HG03045 (cell line): ENCODE results near the gene PROX1.

ENCODE experiments used
- ATAC-seq: cut with Tn5 transposase; IDR thresholded peaks from one replicate; pipeline ENCODE4 v1.9.1; 2021; ENCODE audit warnings: mild to moderate bottlenecking, moderate library complexity; ENCODE audit not compliant: unreplicated experiment

The PROX1 gene

DNA sequence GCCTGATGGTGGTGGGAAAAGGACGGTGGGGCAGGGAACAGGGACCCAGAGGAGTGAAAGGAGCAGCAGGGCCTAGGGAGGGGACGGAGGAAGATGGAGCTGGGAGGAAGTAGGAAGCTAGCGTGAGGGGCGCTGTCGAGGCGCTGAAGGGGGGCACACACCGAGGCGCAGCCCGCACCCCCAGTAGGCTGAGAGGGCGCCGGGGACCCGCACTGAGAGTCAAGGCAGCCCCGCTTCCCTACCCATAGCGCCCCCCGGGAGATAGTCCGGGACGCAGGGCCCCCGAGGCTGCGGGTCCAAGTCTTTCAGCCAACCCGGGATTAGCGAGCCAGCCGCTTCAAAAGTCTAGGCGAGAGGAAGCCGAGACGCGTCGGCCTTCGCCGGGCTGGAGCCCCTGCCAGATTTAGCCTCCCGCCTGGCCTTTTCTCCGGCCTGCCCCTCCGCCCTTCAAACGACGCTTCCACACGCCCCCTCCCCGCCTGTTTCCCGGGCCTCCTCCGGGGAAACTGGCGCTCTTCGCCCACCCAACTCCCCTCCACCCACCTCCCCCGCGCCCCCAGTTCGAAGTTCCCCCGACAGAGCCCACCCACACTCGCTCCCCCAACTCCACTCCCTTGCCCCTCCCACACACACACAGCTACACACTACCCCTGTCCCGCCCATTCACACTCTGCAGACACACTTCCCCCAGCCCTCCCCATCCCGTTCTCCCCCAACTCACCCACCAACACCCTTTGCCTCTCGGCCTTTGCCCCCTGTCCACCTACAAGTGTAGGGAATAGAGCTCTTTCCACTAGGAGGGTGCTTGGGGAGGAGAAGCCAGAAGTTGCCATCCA, 7.8 kb upstream of the PROX1 start:
- no peak for ATAC-seq

DNA sequence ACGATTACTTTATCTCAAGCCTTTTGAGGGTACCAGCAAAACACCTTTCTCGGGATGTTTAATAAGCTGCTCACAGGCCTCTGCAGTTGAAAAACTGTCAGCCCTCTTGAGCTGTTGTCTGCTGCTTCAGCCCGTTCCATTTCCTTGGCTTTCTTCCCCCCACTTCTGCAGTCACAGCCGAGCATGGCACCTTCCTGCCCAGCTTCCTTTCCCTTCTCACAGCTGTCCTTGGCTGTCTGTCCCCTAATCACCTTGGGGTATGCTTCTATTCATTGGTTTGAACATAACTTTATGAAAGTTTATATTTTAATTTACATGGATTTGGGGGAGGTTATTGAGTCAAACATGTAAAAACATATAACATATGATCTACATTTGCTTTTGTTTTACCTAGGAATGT, 6.9 kb upstream of the PROX1 start:
- no peak for ATAC-seq

DNA sequence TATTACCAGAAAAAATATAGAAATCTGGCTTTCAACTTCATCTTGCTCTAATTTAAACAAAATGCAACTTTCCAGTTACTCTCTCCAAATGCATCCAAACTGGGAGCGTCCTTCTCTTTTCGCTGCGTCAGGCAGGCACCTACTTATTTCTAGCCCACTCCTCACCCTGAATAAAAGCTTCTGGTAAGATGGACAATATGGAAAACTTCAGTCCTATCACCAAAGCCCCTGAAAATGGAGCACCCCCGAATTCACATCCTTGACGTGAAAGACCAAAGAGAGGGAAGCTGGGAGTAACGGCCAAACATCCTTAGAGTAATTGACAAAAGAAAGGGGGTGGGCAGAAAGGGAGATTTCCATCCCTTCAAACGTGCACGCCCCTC, 5.5 kb upstream of the PROX1 start:
- ATAC-seq, result no peak

DNA sequence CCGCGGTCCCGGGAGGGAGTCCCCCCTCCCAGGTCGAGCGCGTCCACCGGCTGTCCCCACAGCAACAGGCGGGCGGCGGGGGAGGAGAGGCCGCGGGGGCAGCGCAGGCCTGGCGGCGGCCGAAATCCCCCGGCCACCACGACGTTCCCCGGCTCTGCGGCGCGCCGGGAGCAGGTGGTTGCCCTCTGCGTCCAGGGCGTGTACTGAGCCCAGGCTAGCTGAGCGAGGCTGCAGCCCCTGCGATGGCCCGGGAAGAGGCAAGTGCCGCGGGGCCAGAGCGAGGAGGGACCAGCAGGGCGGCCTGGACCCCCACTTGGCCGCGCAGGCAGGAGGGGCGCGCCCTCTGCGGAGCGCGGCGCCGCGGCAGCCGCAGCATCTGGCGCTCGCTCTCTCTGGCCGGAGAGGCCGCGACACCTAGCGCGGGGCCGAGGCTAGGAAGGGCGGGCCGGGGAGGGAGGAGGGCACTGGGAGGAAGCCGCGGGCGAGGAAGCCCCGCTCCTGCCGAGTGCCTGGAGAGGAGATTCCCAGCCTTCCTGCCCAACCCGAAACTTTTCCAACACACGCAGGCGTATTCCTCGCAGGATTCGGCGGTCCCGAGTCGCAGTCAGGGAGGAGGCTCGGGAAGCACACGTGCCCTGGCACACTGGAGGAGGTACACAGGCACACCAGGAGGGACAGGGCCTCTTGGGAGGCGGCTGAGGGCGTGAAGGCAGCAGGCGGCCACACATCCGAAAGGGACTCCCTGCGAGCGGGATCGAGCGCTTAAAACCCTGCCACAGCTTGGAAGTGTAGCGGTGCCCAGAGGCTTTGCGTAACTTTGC, 4.9 kb upstream of the PROX1 start:
- no peak for ATAC-seq

DNA sequence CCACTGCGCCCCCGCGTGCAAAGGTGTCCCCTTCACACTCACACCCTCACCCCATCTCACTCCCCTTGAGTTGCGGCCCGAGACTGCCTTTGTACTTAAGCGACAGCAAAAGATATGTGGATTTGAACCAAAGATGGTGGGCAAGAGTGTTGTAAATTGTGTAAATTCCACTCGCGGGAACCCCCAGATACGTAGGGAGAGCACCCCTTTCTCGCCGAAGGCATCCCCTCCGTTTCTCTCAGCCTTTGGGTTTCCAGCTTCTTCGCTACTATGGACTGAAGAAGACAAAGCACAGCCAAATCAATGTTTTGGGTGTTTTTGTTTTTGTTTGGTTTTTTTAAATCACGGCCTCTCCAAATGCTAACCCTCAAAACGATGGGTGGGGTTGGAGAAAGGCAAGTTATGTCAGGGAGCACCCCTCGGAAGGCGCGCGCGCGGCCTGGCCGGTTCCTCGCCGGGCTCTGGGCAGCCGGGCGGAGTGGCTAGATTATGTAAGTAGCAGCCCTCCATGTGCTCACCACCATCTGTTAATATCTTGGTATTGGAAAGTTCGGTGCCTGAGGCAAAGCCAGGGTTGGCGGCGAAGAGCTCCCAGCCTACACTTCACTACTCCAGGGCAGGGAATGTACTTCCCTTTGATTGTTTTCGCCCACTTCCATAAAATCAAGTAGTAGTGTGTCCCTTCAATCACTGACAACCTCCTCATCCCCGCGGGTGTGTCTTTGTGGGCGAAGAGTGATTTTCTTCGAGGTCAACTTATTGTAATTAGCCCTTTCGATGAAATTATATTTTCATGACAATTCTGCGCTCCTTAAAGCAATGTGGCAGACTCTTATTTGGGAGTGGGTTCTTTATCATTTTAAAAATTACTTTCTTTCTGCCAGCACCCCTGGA, 4.0 kb upstream of the PROX1 start:
- no peak for ATAC-seq

DNA sequence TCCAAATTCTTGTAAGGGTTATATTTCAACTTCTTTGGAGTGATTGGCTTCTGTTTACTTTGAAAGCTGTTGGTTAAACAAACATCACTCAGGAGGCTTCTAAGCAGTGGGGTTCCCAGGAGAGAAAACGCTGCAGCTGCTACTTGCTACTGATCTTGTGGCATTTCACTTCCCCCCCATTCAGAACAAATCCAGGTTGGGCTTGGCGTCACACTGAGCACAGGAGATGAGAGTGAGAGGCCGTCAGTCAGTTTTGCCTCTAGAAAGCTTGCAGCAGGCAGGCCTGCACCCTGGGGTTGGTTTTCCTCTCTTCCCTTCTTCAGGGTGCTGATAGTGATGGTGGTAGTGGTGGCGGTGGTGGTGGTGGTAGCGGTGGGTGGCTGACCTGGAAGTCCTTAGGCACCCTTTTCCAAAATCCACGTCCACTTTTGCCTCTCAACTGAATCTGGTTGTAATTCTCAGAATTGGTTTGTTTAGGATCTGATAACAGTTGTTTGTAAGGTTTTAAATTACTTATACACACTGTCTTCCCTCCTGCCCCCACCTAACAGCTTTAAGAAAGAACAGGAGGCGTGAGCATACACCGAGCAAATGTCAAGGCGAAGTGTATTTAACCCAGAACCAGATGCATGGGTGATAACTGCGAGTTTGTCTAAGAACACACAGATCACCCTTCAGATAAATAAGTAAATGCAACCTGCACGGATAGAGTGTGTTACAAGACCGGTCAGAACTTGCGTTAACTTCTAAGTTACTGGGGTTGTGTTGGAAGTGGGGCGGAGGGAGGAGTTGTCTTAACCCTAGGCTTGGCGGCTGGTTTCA, 3.2 kb upstream of the PROX1 start:
- ATAC-seq, result no peak

DNA sequence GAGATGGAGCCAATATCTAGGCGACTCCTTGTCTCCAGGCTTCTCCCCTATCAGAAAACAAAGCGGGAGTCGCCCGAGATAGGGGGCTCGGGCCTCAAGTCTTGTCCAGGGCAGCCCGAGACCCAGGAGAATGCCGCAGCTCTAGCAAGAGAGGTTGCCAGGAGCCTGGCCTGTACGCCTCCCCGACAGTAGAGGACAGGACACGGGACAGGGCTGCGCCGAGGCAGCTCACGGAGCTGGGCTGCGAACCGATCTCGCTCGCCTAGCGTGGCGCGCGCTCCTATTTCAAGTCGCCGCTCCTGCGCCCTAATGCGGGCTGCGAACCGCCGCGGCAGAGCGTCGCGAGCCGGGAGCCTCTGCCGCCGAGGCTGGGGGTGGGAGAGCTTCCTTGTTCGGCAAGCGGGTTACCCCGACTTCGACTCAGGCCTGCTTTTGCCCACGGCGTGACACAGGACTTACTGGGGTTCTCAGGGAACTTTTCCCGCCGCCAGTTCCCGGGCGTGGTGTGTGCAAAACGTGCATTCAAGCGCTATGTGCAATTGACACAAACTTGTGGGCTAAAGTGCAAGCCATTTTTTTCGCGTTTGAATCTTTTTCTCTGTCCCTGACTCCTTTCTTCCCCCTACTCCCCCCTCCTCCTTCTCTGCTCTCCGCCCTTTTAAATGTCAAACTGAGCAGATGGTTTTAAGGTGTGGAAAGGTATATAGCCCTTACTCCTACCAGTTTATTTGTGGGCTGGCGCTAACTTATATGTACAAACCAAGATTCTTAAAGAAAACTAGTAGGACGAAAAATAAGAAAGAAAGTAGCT, 2.4 kb upstream of the PROX1 start:
- ATAC-seq, result no peak

DNA sequence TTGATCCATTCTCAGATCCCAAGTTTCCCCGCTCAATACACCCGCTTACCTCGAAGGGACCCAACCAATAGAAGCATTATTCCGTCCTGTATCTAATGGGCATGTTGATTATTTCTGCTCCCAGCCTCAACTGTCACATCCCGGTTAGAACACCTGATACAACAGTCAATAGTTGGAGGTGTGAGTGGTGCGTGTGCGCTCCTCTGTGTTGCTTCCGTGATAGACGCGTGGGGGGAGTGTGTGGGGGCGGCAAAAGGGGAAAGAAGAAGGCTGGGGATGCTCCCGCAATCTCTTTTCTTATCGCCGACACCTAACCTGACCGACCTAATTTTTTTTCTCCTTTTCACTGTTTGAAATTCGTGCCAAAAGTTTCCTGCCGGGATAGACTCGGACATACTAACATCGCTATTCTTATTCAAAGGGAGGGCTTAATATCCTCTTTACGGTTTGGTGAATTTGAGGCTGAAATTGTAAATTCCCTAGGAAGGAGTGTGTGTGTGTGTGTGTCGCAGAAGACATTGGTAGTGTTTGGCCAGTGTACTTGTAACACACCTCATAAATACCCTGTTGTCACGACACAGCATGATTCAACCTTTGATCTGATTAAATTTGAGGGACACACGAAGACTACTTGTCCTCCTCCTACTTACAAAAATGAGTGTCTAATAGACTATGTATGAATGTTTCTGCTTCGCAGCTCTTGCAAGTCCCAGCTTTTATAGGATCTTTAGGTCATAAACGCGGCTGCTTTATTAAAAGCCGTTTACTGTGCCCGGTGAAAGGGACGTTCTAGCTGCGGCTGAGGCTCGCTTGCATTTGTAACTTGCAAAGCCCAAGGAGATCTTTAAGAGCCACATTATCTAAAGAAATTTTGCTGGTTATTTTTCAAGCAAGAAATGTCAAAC, 1.5 kb upstream of the PROX1 start:
- no peak for ATAC-seq

DNA sequence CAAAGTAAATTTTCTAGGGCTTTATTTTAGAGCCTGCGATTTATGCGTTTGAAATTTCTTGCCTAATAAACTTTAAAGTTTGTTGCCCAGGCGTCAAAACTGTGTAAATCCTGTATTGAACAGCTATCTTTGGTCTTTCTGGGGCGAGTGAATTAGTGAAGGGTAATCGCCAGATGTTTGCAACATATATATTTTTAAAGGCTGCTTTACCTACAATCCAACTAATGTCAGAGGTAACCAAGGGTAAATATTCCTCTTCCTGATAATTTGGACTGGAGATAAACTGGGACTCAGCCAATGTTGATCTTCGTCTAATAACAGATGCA, 885 bp upstream of the PROX1 start:
- no peak for ATAC-seq

DNA sequence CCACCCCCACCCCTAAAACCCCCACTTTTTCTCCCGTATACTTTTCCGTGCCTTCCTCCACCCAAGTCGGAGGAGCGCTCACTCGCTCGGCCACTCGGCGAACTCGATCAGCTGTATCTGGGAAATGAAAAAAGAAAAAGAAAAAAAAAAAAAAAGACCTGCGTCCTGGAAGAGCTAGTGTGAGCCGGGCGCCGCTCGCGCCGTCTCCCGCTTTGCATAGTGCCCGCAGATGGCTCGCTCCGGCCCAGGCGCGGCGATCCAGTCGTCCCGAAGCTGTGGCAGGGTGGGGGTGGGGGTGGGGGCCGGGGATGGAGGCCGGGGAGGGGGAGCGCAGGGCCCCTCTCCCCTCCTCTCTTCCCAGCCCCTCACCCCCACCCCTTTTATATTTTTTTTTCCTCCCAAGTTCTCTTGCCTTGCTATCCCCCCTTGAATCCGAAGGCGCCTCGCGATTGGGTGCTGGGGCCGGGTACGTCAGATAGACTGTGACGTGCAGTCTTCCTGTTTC, 299 bp upstream of the PROX1 start:
- peak; percentile 75 for ATAC-seq

DNA sequence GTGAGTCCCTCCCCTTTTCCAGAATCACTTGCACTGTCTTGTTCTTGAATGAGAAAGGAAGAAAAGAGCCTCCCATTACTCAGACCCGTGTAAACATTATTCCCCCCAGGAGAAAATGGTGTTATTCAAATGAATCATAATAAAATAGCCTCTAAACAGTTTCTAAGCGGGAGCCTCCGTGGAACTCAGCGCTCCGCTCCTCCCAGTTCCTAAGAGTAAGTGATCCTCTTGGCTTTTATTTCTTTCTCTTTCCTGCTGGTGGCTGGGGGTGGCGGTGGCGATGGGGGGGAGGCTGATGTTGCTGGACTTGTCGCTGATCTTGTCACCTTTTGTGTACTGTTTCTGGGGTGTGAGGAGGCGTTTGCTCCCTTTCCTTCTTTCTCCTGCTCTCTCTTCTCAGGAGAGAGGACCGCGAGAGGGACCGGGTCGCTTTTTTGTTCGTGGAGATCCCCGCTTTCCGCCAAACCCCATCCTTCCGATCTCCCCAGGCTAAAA, 781 bp downstream of the PROX1 start:
- no peak for ATAC-seq

DNA sequence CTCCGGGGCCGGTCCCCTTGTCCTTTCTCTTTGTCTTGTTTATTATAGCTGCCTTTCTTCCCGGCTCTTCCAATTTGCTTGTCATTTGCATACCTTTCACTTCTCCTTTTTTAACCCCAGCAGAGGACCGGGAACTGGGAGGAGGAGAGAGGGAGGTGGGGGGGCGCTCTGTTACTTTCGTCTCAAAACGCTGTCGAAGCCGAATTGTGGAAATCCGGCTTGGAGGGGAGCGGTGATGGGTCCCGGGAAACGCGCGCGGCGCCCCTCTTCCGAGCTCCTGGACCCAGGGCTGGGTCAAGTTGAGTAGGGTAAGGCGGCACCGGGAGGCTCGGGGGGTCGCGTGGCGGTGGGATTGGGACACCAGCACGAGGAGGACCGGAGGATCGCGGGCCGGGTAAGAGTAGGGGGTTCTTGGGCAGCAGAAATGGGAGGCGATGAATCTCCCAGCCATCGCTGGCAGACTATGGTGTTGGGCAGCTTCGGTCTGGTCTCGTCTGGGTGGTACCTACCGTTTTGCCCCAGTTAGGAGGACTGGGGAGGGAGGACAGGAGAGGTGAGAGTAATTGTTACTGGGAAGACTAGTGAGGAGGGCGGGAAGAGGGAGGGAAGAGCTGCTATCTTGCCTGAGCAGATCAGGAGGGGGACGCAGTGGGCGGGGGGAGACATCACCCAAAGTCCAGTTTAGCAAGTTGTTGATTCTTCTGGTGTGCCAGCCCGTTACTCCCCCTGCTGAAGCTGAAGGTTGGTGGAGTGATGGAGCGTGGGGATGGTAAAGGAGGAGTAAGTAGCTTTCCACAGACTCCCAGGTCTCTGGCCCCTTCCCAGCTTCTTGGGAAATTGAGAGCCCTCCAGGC, 1.5 kb downstream of the PROX1 start:
- ATAC-seq, result no peak

DNA sequence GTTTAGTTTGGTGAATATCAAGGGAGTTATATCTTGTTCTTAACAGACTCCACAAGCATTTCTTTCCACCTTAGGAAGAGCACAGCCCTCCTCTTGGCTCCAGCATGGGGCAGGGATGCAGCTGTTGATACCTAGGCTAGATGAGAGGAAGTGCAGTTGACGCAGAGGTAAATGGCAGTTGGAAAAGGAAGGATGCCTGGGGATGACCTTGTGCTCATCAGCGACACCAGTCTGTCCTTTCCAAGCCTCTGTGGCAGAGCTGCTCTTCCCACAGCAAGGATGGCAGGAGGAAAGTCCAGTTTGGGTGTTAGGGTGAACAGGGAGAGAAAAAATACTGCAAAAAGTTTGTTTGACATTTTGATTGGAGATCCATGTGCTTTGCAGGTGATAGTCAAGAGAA, 6.2 kb downstream of the PROX1 start:
- no peak for ATAC-seq

DNA sequence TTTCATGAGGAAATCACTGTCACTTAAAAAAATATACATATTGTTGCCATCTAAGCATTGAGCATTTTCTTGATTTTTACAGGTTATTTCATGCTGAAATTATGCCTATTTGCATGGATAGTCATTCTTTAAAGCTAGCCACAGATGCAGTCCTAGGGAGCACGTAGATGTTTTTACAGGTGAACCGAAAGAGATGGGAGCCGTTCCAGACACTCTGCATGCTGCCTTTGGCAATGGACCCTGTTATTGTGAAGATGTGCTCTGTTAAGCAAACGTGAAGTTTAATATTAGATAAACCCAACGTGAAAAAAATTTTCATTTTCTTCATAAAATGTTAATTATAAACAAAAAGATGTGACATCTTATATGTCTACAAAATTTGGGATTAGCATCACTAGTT, 7.1 kb downstream of the PROX1 start:
- ATAC-seq, result no peak

DNA sequence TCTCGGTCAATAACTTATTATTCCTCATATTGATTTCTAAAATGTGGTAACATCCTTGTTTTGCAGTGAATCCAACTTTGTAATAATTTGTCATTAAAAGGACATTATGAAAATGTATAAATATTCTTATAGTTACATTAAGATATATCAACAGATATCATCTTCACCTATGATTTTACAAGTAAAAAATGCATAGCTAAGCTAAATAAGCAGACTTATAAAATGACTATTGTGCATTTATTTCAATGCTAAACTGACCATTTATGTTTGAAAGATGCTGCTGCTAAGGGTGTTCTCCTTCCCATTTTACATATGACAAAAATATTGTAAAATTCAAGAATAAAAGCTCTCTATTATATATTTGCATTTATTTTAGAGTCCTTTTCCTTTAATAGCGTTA, 7.8 kb downstream of the PROX1 start:
- ATAC-seq, result no peak

DNA sequence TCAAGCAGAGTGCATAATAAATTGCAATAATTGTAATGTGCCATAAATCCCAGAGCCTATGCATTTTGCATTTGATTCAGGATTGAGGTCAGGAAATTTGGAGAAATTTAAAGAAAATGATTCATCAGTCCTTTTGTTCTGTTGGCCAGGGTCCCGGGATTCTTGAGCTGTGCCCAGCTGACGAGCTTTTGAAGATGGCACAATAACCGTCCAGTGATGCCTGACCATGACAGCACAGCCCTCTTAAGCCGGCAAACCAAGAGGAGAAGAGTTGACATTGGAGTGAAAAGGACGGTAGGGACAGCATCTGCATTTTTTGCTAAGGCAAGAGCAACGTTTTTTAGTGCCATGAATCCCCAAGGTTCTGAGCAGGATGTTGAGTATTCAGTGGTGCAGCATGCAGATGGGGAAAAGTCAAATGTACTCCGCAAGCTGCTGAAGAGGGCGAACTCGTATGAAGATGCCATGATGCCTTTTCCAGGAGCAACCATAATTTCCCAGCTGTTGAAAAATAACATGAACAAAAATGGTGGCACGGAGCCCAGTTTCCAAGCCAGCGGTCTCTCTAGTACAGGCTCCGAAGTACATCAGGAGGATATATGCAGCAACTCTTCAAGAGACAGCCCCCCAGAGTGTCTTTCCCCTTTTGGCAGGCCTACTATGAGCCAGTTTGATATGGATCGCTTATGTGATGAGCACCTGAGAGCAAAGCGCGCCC, 8.7 kb downstream of the PROX1 start:
- ATAC-seq, result no peak
